HG03025 (cell line): ENCODE data around the gene DOCK2.
"Not testable (repeated sequence)": the region's sequence is repeated elsewhere in the genome, so short reads cannot be mapped to it uniquely, and the experiment has no call there.

Source experiments
- ATAC-seq: cut with Tn5 transposase; IDR thresholded peaks from one replicate; pipeline ENCODE4 v1.9.1; 2021; ENCODE audit warnings: mild to moderate bottlenecking, moderate library complexity; ENCODE audit not compliant: unreplicated experiment, low FRiP score

The DOCK2 gene

GRCh38 chr5:169636477-169637084 lies 494 bp upstream of the DOCK2 start:
- ATAC-seq, result no peak

DNA sequence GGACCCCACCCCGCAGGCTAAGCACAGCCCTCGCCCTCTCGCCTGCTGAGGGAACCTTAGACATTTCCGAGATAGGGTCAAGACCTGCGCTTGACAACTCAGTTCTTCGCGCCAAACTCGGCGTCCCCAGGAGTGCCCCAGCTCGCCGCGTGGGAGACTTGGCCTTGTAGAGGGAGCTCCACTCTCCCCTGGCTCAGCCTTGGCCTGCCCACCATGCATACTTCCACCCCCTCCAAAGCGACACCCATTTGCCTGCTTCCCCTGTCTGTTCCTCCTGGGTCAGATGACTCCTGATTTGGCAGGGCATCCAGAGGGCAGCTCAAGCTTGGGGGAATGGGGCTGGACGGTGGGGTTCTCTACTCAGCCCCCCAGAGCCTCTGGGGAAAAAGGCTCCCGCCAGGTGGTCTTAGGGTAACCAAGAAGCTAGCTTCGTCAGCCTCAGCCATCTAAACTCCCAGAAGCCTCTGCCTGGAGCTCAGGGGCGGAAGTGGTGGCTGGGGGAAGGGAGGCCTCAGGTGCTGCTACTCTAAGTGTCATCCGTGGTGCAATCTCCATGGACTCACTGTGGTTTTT lies 560 bp downstream of the DOCK2 start:
- peak; percentile 65 for ATAC-seq

DNA sequence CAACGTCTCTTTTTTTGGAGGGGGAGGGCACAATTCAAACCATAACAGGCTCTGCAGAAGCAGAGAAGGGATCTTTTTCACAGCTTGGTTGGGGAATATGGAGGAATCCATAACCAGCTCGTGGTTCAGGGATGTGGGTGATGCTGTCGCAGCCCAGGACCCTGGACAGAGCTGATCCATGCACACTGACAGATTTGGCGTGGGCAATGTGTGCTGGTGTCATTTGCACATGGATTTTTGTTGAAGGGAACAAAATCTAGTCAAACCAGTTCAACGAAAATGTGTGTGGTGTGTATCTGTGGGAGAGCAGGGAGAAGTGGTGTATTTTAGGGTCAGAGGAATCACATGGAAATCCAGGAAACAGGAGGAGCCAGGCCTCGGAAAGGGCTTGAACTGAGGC lies 4.2 kb downstream of the DOCK2 start:
- no peak for ATAC-seq

DNA sequence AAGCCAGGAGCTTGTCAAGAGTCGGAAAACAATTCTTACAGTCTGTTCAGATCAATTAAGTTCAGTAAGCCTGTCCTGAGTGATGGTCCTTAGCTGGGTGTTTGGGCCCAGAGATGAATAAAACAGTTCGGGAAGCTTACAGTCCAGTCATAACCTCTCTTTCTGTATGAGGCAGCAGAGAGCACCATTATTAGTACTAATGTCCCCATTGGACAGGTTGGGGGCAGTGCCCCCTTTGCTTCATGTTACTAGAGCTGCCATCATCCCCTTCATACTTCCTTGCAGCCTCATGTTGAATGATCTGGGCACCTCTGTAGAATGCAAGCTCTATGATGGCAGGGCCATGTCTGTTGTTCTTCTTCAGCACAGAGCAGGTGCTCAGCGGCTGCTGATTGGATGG lies 9.8 kb downstream of the DOCK2 start:
- no peak for ATAC-seq

GRCh38 chr5:169647566-169647965 lies 10.5 kb downstream of the DOCK2 start:
- ATAC-seq, result peak; percentile 41

GRCh38 chr5:169648725-169649310 lies 11.7 kb downstream of the DOCK2 start:
- no peak for ATAC-seq

GRCh38 chr5:169649486-169649885 lies 12.4 kb downstream of the DOCK2 start:
- ATAC-seq, result no peak

GRCh38 chr5:169650701-169651331 lies 13.7 kb downstream of the DOCK2 start:
- no peak for ATAC-seq

- no peak for ATAC-seq
Observed at GRCh38 chr5:169651526-169651925, 14.5 kb downstream of the DOCK2 start.

DNA sequence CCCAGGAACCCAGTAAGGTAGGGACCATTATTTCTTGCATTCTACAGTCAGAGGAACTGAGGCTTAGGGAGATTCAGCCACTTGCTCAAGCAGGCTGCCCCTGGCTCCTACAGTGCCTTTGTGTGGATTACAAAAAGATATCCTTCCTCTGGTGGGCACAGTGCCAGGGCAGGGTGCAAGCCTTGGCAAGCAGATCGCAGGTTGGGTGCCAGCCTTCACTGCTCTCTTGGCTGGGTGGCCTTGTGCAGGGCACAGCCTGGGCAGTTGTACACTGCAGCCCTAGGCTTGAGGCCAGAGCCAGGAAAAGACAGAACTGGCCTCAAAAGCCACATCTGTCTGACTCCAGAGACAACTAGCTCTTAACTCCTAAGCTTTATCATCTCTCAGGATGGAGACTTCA lies 15.0 kb downstream of the DOCK2 start:
- ATAC-seq, result no peak

- no peak for ATAC-seq
Observed at GRCh38 chr5:169653091-169653490, 16.0 kb downstream of the DOCK2 start.

- ATAC-seq, result no peak
Observed at GRCh38 chr5:169655353-169655752, 18.3 kb downstream of the DOCK2 start.

GRCh38 chr5:169656125-169656901 lies 19.2 kb downstream of the DOCK2 start:
- peak; percentile 67 for ATAC-seq

DNA sequence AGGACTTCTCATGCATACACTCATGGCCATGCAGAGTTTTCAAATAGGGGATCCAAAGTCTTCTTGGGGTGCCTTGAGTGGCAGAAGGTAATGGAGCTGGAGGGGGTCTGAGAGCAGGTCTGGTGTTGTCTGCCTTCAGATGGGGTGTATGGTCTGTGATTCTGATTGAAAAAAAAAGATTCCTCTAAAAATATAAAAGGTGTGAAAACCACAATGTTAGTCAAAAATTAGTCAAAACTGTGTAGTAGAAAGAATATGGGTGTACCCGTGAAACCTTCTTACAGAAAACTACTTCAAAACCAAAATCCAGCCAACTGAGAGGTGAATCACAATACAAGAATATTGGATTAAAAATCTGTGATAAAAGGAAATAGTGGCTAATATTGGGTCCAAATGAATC lies 20.1 kb downstream of the DOCK2 start:
- no peak for ATAC-seq

GRCh38 chr5:169662451-169662850 lies 25.4 kb downstream of the DOCK2 start:
- ATAC-seq, result not testable (repeated sequence)

- no peak for ATAC-seq
Observed at GRCh38 chr5:169663537-169663936, 26.5 kb downstream of the DOCK2 start.

GRCh38 chr5:169666365-169666764 lies 29.3 kb downstream of the DOCK2 start:
- no peak for ATAC-seq

DNA sequence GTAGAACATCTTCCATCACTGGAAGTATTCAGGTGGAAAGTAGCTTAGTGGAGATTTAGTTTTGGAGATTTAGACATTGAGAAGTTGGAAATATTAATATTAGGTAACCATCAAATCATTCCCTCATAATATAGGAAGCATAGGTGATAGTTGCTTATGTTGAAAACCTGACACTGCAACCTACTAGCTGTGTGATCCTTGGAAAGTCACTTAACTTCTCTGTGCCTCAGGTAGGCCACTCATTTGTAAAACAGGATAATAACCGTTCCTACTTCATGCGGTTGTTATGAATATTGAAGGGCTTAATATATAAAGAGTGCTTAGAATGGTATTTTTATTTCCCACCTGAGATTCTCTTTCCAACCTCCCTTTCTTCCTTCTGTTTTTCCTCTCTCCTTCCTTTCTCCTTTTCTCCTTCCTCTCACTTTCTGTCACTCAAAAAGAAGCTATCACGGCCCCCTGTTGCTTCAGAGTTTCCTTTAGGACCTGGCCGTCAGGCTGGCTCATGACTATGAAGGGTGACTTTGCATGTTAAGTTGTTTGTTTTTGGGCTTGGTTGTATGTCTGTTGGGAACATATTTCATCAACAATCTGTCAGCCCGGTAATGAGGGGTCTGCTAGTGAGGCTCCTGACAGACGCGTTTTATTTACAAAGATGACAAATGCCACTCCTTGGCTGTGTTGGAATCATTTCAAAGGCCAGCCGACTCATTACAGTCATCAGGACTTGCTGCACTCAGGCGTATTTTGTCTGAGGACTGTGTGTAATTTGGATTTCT lies 31.0 kb downstream of the DOCK2 start:
- no peak for ATAC-seq

DNA sequence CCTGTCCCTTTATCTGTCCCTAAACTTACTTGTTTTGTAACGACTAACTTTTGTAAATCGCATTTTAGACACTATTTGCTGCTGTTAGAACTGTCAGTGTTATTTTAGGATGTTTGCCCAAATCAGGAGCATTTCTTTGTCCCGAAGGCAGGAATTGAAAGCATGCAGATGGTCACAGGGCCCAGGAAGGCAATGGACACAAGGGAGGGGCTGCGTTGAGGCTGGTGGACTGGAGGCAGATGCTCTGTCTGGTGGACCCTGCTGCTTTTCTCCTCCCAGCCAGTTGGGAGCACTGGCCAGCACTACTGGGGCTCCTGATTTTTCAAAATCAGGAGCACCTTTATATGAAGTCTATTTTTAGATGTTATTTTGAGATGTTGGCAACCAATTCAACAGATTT lies 31.7 kb downstream of the DOCK2 start:
- ATAC-seq, result no peak

DNA sequence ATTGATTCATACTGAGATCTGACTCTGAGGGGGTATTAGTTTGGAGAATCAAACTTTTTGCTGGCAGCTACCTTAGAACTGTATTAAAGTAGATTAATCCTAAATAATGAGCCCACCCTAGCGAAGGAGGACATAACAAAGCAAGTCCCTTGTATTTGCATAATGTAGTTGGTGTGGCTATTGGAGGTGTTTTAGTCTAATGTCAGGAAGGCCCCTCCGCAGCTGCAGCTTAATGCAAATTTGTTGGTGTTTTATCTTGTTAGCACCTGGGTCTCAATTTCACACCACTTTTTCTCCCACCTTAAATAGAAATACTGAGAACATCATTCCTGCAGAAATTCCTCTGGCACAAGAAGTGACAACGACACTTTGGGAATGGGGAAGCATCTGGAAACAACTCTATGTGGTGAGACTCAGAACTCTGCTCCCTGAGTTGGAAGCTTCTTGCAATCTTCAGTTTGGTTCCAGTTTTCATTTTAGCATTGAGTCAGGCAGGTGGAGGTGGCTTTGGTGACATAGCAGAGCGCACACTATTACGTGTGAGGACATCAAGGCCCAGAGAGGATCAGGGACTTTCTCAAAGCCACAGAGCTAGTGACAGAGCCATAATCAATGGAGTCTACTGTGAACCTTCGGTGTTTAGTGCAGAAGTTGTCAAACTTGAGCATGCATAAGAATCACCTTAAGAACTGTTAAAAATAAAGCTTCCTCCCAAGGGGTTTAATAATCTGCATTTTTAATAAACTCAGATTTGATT lies 33.9 kb downstream of the DOCK2 start:
- peak; percentile 94 for ATAC-seq
